Measurements from ENCODE around the gene ATM.
"Not testable (repeated sequence)": the region's sequence is repeated elsewhere in the genome, so short reads cannot be mapped to it uniquely, and the experiment has no call there.

The ATM gene

DNA sequence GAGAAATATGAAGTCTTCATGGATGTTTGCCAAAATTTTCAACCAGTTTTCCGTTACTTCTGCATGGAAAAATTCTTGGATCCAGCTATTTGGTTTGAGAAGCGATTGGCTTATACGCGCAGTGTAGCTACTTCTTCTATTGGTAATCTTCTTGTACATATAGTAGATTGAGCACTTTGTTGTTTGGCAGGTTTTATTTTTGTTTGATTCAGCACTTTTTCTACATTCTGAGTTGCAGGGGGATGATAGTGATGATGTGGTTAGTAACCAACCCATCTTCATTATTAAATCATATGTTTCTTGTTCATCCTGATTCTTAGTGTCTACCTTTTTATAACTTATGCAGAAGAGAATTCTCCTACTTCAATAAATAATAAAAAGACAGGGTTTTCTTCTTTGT lies 122.9 kb downstream of the ATM start:
- Histone ChIP-seq H3K4me3 (ENCODE audit: low read depth, low read length) (no peak overlapping the region), H3K9ac (ENCODE audit: low read depth, low read length) (no peak overlapping the region), H3K36me3 (ENCODE audit: control insufficient read depth, insufficient read depth, low read length) (no peaks in the 10 kb centered on the region), H3K9me3 (ENCODE audit: control insufficient read depth, insufficient read depth, low read length) (no peaks in the 10 kb centered on the region), H3K4me1 (ENCODE audit: control insufficient read depth, insufficient read depth, low read length) (peaks cover 6% of the 10 kb centered on the region), H3K27me3 (ENCODE audit: control insufficient read depth, insufficient read depth, low read length) (no peaks in the 10 kb centered on the region)

DNA sequence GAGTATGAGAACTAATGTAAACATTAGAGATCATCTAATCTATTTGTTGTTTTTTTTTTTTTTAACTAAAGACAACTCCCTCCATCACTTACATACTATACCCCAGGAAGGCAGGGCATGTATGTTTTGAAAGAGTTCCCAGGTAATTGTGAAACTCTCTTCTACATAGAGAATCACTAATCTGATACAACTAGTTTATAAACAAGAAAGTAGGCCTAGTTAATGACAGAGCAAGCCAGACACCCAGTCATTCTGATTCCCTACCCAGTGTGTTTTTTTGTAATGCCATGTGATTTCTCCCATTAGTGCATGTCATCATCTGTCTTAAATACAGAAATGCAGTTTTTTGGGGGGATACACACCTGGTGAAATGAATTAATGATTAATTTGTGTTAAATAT lies 123.6 kb downstream of the ATM start:
- H3K36me3 ChIP-seq (ENCODE audit: control insufficient read depth, insufficient read depth, low read length), result no peaks in the 10 kb centered on the region
- H3K4me1 ChIP-seq (ENCODE audit: control insufficient read depth, insufficient read depth, low read length), result peaks cover 3% of the 10 kb centered on the region
- no peak overlapping the region for H3K9ac ChIP-seq (ENCODE audit: low read depth, low read length)
- no peak overlapping the region for H3K4me3 ChIP-seq (ENCODE audit: low read depth, low read length)
- no peaks in the 10 kb centered on the region for H3K27me3 ChIP-seq (ENCODE audit: control insufficient read depth, insufficient read depth, low read length)
- H3K9me3 ChIP-seq (ENCODE audit: control insufficient read depth, insufficient read depth, low read length), result no peaks in the 10 kb centered on the region

DNA sequence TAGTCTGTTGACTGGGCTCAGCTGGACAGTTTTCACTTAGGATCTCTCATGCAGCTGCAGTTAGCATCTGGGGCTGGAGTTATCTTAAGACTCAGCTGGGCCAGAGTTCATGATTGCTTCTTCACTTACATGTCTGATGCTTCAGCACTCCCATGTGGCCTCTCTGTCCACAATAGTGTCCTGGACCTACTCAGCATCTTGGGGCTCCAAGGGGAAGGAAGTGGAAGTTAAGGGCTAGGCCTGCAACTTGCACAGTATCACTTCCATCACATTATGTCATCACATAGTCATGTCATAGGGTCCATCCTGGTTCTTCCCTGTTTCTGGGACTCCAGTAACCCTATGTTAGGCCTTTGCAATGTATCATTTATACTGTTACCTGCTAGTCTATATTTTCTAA lies 128.6 kb downstream of the ATM start:
- Histone ChIP-seq H3K4me1 (ENCODE audit: control insufficient read depth, insufficient read depth, low read length) (peaks cover 1% of the 10 kb centered on the region), H3K4me3 (ENCODE audit: low read depth, low read length) (no peak overlapping the region), H3K36me3 (ENCODE audit: control insufficient read depth, insufficient read depth, low read length) (peaks cover 10% of the 10 kb centered on the region), H3K27me3 (ENCODE audit: control insufficient read depth, insufficient read depth, low read length) (no peaks in the 10 kb centered on the region), H3K9me3 (ENCODE audit: control insufficient read depth, insufficient read depth, low read length) (no peaks in the 10 kb centered on the region), H3K9ac (ENCODE audit: low read depth, low read length) (no peak overlapping the region)

GRCh38 chr11:108364159-108364558 lies 141.3 kb downstream of the ATM start:
- Histone ChIP-seq H3K36me3 (ENCODE audit: control insufficient read depth, insufficient read depth, low read length) (peaks cover 4% of the 10 kb centered on the region), H3K4me1 (ENCODE audit: control insufficient read depth, insufficient read depth, low read length) (no peaks in the 10 kb centered on the region), H3K9ac (ENCODE audit: low read depth, low read length) (no peak overlapping the region), H3K9me3 (ENCODE audit: control insufficient read depth, insufficient read depth, low read length) (no peaks in the 10 kb centered on the region), H3K27me3 (ENCODE audit: control insufficient read depth, insufficient read depth, low read length) (no peaks in the 10 kb centered on the region), H3K4me3 (ENCODE audit: low read depth, low read length) (no peak overlapping the region)

DNA sequence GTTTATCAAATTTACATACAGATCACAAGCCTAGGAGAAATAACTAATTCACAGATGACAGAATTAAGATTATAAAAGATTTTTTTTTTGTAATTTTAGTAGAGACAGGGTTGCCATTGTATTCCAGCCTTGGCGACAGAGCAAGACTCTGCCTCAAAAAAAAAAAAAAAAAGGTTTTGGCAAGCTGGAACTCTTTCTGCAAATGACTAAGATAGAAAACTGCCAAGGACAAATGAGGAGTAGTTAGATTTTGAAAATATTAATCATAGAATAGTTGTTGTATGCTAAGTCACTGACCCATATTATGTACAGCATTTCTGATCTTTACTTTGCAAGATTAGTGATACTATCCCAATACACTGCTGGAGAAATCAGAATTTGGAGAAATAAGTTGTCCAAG lies 145.3 kb downstream of the ATM start:
- H3K27me3 ChIP-seq (ENCODE audit: control insufficient read depth, insufficient read depth, low read length), result no peaks in the 10 kb centered on the region
- no peak overlapping the region for H3K9ac ChIP-seq (ENCODE audit: low read depth, low read length)
- H3K4me3 ChIP-seq (ENCODE audit: low read depth, low read length), result no peak overlapping the region
- H3K36me3 ChIP-seq (ENCODE audit: control insufficient read depth, insufficient read depth, low read length), result peaks cover 4% of the 10 kb centered on the region
- H3K4me1 ChIP-seq (ENCODE audit: control insufficient read depth, insufficient read depth, low read length), result no peaks in the 10 kb centered on the region
- no peaks in the 10 kb centered on the region for H3K9me3 ChIP-seq (ENCODE audit: control insufficient read depth, insufficient read depth, low read length)

GRCh38 chr11:108369064-108369463 lies 146.2 kb downstream of the ATM start:
- Histone ChIP-seq H3K4me1 (ENCODE audit: control insufficient read depth, insufficient read depth, low read length) (no peaks in the 10 kb centered on the region), H3K27me3 (ENCODE audit: control insufficient read depth, insufficient read depth, low read length) (no peaks in the 10 kb centered on the region), H3K9me3 (ENCODE audit: control insufficient read depth, insufficient read depth, low read length) (no peaks in the 10 kb centered on the region), H3K9ac (ENCODE audit: low read depth, low read length) (no peak overlapping the region), H3K4me3 (ENCODE audit: low read depth, low read length) (no peak overlapping the region), H3K36me3 (ENCODE audit: control insufficient read depth, insufficient read depth, low read length) (peaks cover 4% of the 10 kb centered on the region)

- no peaks in the 10 kb centered on the region for H3K27me3 ChIP-seq (ENCODE audit: control insufficient read depth, insufficient read depth, low read length)
Observed at GRCh38 chr11:108370315-108370714, 147.4 kb downstream of the ATM start.

DNA sequence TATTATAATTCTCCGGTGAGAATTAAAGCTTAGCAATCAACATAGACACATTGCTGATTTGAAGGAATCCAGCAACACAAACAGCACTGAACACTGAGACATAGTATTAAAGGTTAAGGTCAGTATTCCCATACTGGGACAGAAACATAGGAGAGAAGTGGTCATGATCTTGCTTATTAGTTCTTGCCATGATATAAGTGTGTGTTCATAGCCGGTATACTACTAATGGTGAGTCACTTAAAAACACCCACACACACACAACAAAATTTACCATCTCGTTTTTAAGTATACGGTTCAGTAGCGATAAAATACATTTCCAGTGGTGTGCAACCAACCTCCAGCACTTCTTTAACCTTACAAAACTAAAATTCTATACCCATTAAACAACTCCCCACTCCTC lies 148.1 kb downstream of the ATM start:
- no peaks in the 10 kb centered on the region for H3K4me1 ChIP-seq (ENCODE audit: control insufficient read depth, insufficient read depth, low read length)
- H3K27me3 ChIP-seq (ENCODE audit: control insufficient read depth, insufficient read depth, low read length), result no peaks in the 10 kb centered on the region
- no peaks in the 10 kb centered on the region for H3K36me3 ChIP-seq (ENCODE audit: control insufficient read depth, insufficient read depth, low read length)
- H3K9ac ChIP-seq (ENCODE audit: low read depth, low read length), result no peak overlapping the region
- no peak overlapping the region for H3K4me3 ChIP-seq (ENCODE audit: low read depth, low read length)
- H3K9me3 ChIP-seq (ENCODE audit: control insufficient read depth, insufficient read depth, low read length), result no peaks in the 10 kb centered on the region

More at GRCh38 chr11:108370315-108370714, 147.4 kb downstream of the ATM start:
- Histone ChIP-seq H3K9ac (ENCODE audit: low read depth, low read length) (no peak overlapping the region), H3K4me3 (ENCODE audit: low read depth, low read length) (no peak overlapping the region), H3K4me1 (ENCODE audit: control insufficient read depth, insufficient read depth, low read length) (no peaks in the 10 kb centered on the region), H3K36me3 (ENCODE audit: control insufficient read depth, insufficient read depth, low read length) (peaks cover 4% of the 10 kb centered on the region), H3K9me3 (ENCODE audit: control insufficient read depth, insufficient read depth, low read length) (no peaks in the 10 kb centered on the region)

DNA sequence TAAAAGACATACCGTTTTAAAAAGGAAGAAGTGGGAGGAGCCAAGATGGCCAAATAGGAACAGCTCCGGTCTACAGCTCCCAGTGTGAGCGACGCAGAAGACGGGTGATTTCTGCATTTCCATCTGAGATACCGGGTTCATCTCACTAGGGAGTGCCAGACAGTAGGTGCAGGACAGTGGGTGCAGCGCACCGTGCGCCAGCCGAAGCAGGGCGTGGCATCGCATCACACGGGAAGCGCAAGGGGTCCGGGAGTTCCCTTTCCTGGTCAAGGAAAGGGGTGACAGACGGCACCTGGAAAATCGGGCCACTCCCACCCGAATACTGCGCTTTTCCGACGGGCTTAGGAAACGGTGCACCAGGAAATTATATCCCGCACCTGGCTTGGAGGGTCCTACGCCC lies 150.6 kb downstream of the ATM start:
- not testable (repeated sequence) for H3K27me3 ChIP-seq (ENCODE audit: control insufficient read depth, insufficient read depth, low read length); H3K36me3 ChIP-seq (ENCODE audit: control insufficient read depth, insufficient read depth, low read length); H3K4me1 ChIP-seq (ENCODE audit: control insufficient read depth, insufficient read depth, low read length); H3K4me3 ChIP-seq (ENCODE audit: low read depth, low read length); H3K9ac ChIP-seq (ENCODE audit: low read depth, low read length); H3K9me3 ChIP-seq (ENCODE audit: control insufficient read depth, insufficient read depth, low read length)

DNA sequence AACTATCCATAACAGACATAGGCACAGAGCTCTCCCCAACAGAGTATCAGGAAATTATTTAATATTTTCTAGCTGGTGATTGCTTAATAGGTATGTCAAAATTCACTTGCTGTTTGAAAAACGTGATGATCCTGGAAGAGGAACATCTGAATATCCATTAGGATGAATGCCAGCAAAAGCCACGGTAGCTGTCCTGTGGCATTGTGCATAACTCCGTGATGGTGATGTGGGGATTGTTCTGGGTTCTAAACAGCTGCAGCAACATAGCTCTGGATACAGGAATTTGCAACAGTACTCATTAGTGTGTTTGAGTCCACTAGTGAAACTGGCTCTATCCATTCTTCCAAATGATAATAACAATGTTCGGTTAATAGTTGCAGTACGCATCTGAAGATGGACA lies 165.7 kb downstream of the ATM start:
- Histone ChIP-seq H3K9me3 (ENCODE audit: control insufficient read depth, insufficient read depth, low read length) (no peaks in the 10 kb centered on the region), H3K4me1 (ENCODE audit: control insufficient read depth, insufficient read depth, low read length) (no peaks in the 10 kb centered on the region), H3K36me3 (ENCODE audit: control insufficient read depth, insufficient read depth, low read length) (no peaks in the 10 kb centered on the region), H3K9ac (ENCODE audit: low read depth, low read length) (no peak overlapping the region), H3K27me3 (ENCODE audit: control insufficient read depth, insufficient read depth, low read length) (no peaks in the 10 kb centered on the region), H3K4me3 (ENCODE audit: low read depth, low read length) (no peak overlapping the region)

- Histone ChIP-seq H3K4me3 (ENCODE audit: low read depth, low read length) (no peak overlapping the region), H3K27me3 (ENCODE audit: control insufficient read depth, insufficient read depth, low read length) (no peaks in the 10 kb centered on the region), H3K4me1 (ENCODE audit: control insufficient read depth, insufficient read depth, low read length) (no peaks in the 10 kb centered on the region), H3K36me3 (ENCODE audit: control insufficient read depth, insufficient read depth, low read length) (no peaks in the 10 kb centered on the region), H3K9me3 (ENCODE audit: control insufficient read depth, insufficient read depth, low read length) (no peaks in the 10 kb centered on the region), H3K9ac (ENCODE audit: low read depth, low read length) (no peak overlapping the region)
Observed at GRCh38 chr11:108392353-108392752, 169.5 kb downstream of the ATM start.

GRCh38 chr11:108393046-108393445 lies 170.2 kb downstream of the ATM start:
- Histone ChIP-seq H3K4me1 (ENCODE audit: control insufficient read depth, insufficient read depth, low read length) (no peaks in the 10 kb centered on the region), H3K9me3 (ENCODE audit: control insufficient read depth, insufficient read depth, low read length) (no peaks in the 10 kb centered on the region), H3K4me3 (ENCODE audit: low read depth, low read length) (no peak overlapping the region), H3K36me3 (ENCODE audit: control insufficient read depth, insufficient read depth, low read length) (no peaks in the 10 kb centered on the region), H3K9ac (ENCODE audit: low read depth, low read length) (no peak overlapping the region), H3K27me3 (ENCODE audit: control insufficient read depth, insufficient read depth, low read length) (no peaks in the 10 kb centered on the region)

DNA sequence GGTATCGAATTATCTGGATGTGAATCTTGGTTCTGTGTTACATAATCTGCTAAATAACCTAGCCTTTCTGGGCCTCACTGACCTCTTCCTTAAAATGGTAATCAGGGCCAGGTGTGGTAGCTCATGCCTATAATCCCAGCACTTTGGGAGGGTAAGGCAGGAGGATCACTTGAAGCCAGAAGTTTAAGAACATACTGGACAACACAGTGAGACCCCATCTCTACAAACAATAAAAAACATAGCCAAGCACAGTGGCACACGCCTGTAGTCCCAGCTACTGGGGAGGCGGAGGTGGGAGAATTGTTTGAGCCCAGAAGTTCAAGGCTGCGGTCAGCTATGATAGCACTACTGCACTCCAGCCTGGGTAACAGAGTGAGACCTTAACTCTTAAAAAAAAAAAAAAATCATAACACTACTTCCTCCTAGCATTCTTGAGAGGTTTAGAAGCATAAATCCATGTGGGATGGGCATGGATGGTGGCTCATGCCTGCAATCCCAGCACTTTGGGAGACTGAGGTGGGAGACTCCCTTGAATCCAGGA lies 171.9 kb downstream of the ATM start:
- no peaks in the 10 kb centered on the region for H3K36me3 ChIP-seq (ENCODE audit: control insufficient read depth, insufficient read depth, low read length)
- no peak overlapping the region for H3K4me3 ChIP-seq (ENCODE audit: low read depth, low read length)
- no peaks in the 10 kb centered on the region for H3K9me3 ChIP-seq (ENCODE audit: control insufficient read depth, insufficient read depth, low read length)
- H3K27me3 ChIP-seq (ENCODE audit: control insufficient read depth, insufficient read depth, low read length), result no peaks in the 10 kb centered on the region
- no peak overlapping the region for H3K9ac ChIP-seq (ENCODE audit: low read depth, low read length)
- no peaks in the 10 kb centered on the region for H3K4me1 ChIP-seq (ENCODE audit: control insufficient read depth, insufficient read depth, low read length)

Data from iPS-15b (cell line).